D721Med (cell line): ENCODE results near the gene RALGDS.

ENCODE experiments used
- DNase-seq: peaks from one replicate; pipeline ENCODE4 v3.0.0; 2011; ENCODE audit warnings: low spot score; ENCODE audit not compliant: insufficient read length
- FAIRE-seq: peaks from 2 replicates; lab custom pipeline; 2011; peaks lifted over from hg19 to GRCh38; lab: Jason Lieb, UNC
- TF ChIP-seq, protein P1 (sequence below): IDR thresholded peaks from 2 replicates; pipeline ENCODE4 v1.5.1; 2012; ENCODE audit warnings: mild to moderate bottlenecking, control low read depth; ENCODE audit not compliant: insufficient read depth; ENCODE audit errors: missing control alignments

The RALGDS gene

DNA sequence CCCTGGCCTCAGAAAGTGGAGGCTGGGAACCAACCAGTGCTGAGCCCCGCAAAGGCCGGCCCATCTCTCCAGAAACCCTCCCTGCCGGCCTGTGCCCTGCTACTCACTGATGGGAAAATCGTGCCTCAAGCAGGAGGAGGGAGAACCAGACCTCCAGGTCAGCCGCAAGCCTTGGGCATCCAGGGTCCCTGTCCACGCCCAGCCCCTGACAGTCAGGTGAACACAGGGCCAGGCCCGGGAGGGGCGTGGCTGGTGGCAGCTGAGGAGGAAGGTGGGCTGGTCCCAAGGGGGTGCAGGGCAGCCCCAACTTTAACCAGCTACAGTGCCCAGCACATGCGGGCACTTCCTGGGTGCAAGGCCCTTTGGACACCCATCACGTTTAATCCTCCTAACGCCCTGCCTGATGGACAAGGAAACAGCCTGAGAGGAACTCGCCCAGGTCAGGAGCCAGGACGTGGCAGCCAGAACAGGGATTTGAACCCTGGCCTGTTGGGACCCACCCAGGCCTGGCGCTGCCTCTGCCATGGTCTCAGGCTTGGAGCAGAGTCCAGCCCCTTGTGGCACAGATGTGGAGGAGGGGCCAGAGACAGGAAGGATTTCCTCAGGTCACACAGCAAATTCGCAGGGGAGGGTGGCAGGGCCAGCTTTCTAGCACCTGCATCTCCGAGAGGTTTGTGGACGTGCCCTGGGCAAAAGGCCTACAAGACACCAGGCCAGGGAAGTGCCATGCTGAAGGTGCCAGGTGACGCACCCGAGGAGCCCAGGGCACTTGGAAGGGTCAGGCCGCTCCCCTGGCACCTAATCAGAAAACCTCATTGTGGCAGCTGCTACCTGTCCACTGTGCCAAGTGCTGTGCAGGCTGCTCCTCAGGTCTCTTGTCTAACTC, 4.5 kb downstream of the RALGDS start:
- no peak for DNase-seq
- FAIRE-seq = no peak
- TF ChIP-seq, protein P1, sequence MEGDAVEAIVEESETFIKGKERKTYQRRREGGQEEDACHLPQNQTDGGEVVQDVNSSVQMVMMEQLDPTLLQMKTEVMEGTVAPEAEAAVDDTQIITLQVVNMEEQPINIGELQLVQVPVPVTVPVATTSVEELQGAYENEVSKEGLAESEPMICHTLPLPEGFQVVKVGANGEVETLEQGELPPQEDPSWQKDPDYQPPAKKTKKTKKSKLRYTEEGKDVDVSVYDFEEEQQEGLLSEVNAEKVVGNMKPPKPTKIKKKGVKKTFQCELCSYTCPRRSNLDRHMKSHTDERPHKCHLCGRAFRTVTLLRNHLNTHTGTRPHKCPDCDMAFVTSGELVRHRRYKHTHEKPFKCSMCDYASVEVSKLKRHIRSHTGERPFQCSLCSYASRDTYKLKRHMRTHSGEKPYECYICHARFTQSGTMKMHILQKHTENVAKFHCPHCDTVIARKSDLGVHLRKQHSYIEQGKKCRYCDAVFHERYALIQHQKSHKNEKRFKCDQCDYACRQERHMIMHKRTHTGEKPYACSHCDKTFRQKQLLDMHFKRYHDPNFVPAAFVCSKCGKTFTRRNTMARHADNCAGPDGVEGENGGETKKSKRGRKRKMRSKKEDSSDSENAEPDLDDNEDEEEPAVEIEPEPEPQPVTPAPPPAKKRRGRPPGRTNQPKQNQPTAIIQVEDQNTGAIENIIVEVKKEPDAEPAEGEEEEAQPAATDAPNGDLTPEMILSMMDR = no peak

DNA sequence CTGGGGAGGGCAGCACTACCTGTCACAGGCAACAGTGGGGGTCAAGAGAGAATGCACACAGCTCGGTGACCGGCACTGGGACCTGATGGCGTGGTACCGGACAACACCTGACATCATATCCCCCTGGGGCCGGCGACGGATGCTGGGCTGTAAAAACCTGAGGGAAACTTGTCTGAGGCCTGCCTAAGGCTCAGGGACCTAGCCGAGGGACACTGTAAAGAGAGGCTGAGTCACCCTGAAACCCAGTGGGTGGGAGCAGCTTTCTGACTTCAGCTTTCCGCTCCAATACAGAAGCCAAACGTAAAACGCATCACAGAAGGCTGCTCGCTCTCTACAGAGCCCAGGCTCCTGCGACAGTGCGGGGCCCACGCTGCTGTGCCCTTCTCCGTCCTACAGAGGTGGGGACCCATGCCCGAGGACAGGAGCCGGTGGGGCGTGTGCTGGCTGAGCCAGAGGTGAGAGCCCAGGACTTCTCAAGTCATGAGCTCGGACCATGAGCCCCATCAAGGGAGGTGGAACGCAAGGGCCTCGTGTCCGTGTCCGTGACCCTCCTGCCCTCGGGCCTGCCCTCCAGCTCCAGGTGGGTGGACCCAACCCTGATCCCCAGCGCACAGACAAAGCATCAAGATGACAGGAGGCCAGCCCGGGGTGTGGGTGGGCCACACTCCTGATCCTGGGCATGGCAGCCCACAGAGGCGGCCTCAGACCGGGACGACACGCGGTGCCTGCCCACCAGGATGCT, 5.3 kb downstream of the RALGDS start:
- FAIRE-seq (no peak), DNase-seq (no peak)
- TF ChIP-seq, protein P1 = no peak

DNA sequence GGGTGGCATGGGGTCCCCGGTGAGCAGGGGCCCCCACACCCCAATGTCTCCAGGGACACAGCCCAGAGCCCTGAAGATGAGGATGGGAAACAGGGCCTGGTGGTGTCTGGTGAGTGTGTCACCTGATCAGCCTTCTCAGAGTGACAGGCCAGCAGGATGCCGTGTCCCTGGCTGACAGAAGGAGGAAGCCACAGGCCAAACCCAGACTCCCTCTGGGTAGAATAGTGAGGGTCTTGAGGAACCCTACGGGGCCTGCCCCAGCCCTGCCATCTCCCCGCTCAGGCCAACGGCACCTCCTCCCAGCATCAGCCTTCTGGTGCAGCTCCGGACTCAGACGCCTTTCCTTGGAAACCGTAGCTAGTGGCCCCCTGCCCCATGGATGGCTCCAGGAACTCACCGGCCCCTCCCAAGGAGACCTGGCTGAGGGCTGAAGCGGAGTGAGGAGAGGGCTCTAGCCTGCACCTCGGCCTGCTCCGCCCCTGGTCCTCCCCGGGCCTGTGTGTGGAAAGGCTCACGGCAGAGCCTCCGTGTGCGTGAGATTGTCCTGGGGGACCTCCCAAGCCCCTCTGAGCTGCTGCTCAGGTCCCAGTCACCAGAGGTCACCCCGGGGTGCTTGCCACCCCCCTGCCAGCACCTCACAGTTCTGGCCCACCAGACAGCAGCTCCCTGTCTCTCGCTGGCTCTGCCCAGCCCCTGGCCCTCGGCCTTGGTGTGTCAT, 6.0 kb downstream of the RALGDS start:
- TF ChIP-seq, protein P1 = no peak
- FAIRE-seq (no peak), DNase-seq (no peak)

DNA sequence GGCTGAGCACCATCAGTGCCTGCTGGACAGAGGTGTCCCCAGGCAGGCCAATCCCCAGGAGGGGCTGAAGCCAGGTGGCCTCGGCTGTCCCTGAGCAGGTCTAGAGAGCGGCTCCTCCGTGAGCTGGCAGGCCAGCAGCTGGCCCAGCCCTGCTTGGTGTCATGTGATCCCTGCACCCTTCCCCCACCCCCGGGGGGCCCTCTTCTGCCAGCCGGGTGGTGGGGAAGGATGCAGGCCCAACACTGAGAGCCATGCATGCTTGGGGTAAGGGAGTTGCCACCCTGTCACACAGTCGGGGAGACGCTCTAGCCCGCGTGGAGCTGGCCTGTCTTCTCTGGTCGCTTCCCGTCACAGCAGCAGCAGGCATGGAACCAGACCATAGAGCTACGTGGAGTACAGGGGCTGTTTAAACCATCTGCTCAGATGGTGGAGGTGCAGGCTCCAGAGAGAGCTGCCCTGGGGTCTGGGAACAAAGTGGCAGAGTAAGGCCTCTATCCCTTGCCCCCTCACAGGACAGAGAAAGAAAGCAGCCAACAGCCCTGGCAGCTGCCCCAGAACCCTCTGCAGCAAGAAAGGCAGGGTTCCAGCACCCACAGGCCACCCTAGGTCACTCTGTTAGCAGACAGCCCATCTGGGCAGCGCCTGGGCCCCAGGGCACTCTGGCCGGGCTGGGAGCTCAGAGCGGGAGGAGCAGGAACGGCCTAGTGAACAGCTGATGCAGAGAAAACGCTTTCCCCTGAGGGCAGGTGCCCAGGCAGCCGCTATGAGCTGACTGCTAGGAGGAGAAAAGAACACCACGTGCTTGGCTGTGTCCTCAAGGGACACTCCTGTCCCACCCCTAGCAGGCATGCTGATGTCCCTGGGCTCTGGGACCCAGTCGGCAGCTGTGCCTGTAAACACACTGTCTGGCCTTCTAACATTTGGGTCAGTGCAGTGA, 6.8 kb downstream of the RALGDS start:
- TF ChIP-seq, protein P1 = no peak
- DNase-seq = no peak
- no peak for FAIRE-seq

DNA sequence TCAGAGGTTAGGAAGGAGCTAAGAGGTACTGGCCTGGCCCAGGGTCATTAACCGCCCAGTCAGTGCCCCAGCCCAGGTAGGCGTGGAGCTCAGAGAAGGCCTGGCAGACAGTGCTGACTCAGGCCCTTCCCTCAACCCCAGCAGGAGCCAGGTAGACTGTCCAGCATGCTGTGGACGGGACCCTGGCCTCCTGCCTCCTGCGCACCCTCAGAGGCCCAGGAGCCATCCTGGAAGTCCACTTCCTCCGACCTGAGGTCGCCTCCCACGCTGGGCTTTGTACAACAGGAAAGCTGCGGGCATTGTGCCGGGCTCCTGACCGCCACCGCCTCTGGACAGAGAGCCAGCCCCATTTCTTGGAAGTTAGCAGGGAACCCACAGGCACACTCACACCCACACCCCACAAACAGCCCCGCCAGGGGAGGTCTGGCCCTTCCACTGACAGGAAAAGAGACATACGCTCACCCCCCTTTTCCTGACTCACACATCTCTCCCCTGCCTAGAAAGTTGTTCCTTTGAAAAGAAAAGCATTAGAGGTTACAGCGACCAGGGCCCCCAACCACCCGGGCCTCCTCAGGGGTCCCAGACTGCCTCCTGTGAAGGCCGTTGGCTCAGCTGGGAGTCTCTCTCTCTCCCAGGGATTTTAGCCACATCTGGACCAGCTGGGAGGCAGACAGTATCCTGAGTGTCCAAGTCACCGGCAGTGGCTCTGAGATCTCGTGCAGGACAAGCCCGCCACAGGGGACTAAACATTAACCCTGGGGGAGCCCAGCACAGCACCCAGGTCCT, 7.7 kb downstream of the RALGDS start:
- DNase-seq (no peak), FAIRE-seq (no peak)

More for the DNA sequence above, 7.7 kb downstream of the RALGDS start:
- TF ChIP-seq, protein P1 = no peak
